Aorta (tissue), 5 donors: ENCODE data around the gene TMEM147. TPM values are rescaled to one million over a fixed set of nuclear protein-coding genes. Genes with fewer than 3 reads are reported as not detected.

Experiments used
- ATAC-seq: fragments of 200-7000 bp; cut with Tn5 transposase; one replicate; pipeline ENCODE4 v1.9.1; 2022; ENCODE audit warnings: moderate library complexity; ENCODE audit not compliant: low FRiP score
- DNase-seq, 2 donors: peaks; one replicate each; pipeline ENCODE4 v3.0.0-alpha.2; 2020
- H3K27ac ChIP-seq, 2 donors: one replicate each; pipeline ENCODE4 v1.5.1; 2013; ENCODE audit warnings: low read length in 2 of 2, mild to moderate bottlenecking in 2 of 2, moderate library complexity in 2 of 2, control low read depth in 1 of 2, inconsistent platforms in 1 of 2, low read depth in 1 of 2
- H3K27me3 ChIP-seq, 2 donors: one replicate each; pipeline ENCODE4 v1.6.1; 2013; ENCODE audit warnings: control low read depth in 1 of 2, low read length in 1 of 2, mild to moderate bottlenecking in 1 of 2, moderate library complexity in 1 of 2; ENCODE audit not compliant: insufficient read depth in 2 of 2, control insufficient read depth in 1 of 2
- H3K36me3 ChIP-seq, 2 donors: one replicate each; pipeline ENCODE4 v1.6.1; 2013; ENCODE audit warnings: control low read depth in 1 of 2, low read length in 1 of 2, mild to moderate bottlenecking in 1 of 2; ENCODE audit not compliant: insufficient read depth in 2 of 2, control insufficient read depth in 1 of 2
- H3K4me1 ChIP-seq, 2 donors: one replicate each; pipeline ENCODE4 v1.6.1; 2013; ENCODE audit warnings: low read length in 2 of 2, control low read depth in 1 of 2, mild to moderate bottlenecking in 1 of 2, moderate library complexity in 1 of 2; ENCODE audit not compliant: insufficient read depth in 2 of 2, control insufficient read depth in 1 of 2
- H3K4me3 ChIP-seq, 2 donors: one replicate each; pipeline ENCODE4 v1.5.1; 2013; ENCODE audit warnings: low read length in 2 of 2, control low read depth in 1 of 2, mild to moderate bottlenecking in 1 of 2
- H3K9me3 ChIP-seq: one replicate; pipeline ENCODE4 v1.6.1; 2013; ENCODE audit warnings: mild to moderate bottlenecking, low read length; ENCODE audit not compliant: control insufficient read depth
- WGBS, 2 donors: extraction: QIAGEN DNeasy Blood & Tissue Kit; methylation state at CpG; one replicate each; pipeline ENCODE4 v1.1.7; 2013; 5-methylcytosine and 5-hydroxymethylcytosine counted together
- intact Hi-C, 2 donors: fragments of 100-400 bp; cut with DNase I; formaldehyde crosslinking; loops; one replicate each; pipeline versions ENCODE4 v1.14.2 to v1.15.0; 2022
- polyA plus RNA-seq, 2 donors: library from polyadenylated mRNA; stranded (reverse); fragments of 200-250 nt; gene quantifications; one replicate each; pipeline ENCODE4 v1.2.3, GENCODE V29; 2013
- total RNA-seq, 2 donors: library from RNA; stranded (reverse); fragmentation: NEBNext Ultra II Directional; extraction: Animal tissue kit (Norgen Biotek cat#: 25700); gene quantifications; one replicate each; pipeline ENCODE4 v1.2.1, GENCODE V29; 2021
- donor health status: healthy with polysubstance abuse.
- donor health status: Bipolar disorder and iron deficiency.
- donor health status: DM: no; HTN: no; CAD: no.
- donor health status: DM: no; HTN: no; CAD: no.
- donor health status: DM: yes; HTN: yes; CAD: no.

The TMEM147 gene
- total and polyA plus RNA-seq, 4 donors: 48.0 to 123 (median 69.1) TPM

GRCh38 chr19:35551091-35551810, 5.8 kb downstream of the TMEM147 start:
- Histone ChIP-seq H3K4me3 (no peak overlapping the region), H3K4me1 (no peaks in the 10 kb centered on the region), H3K36me3 (no peaks in the 10 kb centered on the region), H3K27ac (no peak overlapping the region), H3K9me3 (no peaks in the 10 kb centered on the region), H3K27me3 (no peaks in the 10 kb centered on the region)
- WGBS, 2 donors: 70 to 71% methylated on average over 21 of the region's 21 CpGs
- DNase-seq (no peak), ATAC-seq (no peak)
- intact Hi-C loops: no loop called here

DNA sequence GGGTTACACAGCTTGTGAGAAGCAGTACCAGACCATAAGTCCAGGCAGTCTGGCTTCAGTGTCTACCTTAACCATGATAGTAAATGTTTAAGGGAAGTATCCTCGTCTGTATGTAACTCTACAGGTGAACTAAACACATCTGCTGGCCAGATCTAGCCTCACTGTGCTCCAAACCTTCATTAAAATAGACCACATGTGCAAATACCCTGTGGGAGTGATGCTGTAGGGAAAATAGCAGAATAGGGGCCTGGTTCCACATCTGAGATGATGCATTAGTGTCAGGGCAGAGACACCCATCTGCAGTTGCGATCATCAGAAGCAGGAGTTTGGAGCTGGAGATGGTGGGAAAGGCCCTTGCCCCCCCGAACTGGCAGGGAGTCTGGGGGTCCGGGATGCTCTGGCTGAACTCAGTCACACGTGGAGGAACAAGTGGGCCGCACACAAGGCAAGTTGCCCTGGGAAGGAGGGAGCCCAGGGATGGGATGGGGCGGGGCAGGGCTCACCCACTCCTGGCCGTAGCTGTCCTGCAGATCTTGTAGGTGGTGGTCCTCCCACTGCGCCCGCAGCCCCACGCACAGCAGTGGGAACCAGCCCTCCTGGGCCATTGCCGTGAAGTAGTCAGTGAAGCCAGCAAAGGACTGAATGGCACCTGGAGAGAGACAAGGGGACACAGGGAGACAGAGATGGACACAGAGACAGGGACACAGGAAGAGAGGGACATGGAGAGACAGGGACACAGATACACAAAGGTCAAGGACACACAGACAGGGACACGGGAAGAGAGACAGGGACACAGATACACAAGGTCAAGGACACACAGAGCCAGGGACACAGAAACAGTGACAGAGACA, 7.3 kb downstream of the TMEM147 start:
- WGBS, 2 donors: 69 to 70% methylated on average over 13 of the region's 13 CpGs
- H3K4me3 ChIP-seq: no peak overlapping the region

DNA sequence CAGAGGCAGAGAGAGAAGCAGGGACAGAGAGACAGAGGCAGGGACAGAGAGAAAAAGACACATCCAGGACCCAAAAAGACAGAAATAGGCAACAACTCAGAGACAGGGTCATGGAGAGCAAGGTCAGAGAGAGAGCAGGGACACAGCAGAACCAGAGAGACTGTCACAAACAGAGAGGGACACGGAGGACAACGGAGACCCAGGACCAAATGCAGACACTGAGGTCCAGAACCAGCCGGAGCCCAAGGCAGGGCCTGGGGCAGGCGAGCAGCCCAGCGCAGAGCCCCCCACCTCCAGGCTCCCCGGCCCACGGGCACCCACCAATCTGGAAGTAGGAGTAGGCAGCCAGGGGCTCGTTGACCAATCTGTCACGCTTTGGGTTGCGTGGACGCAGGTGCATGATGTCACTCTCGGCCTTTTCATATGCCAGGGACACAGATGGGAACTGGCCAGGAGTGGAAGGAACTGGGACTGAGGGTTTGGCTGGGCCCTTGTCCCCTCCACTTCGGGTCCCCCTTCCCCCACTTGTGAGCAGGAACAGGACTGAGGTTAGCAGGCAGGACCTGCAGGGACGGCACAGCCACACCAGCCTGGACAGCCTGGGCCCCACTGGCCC, 8.1 kb downstream of the TMEM147 start:
- Histone ChIP-seq H3K9me3 (no peaks in the 10 kb centered on the region), H3K27me3 (no peaks in the 10 kb centered on the region), H3K4me3 (no peak overlapping the region), H3K4me1 (no peaks in the 10 kb centered on the region), H3K27ac (no peak overlapping the region), H3K36me3 (no peaks in the 10 kb centered on the region)
- intact Hi-C loops: no loop called here
- DNase-seq (no peak), ATAC-seq (no peak)
- WGBS, 2 donors: 65 to 67% methylated on average over 14 of the region's 14 CpGs

More for the DNA sequence above, 7.3 kb downstream of the TMEM147 start:
- Histone ChIP-seq H3K36me3 (no peaks in the 10 kb centered on the region), H3K4me1 (no peaks in the 10 kb centered on the region), H3K27ac (no peak overlapping the region), H3K9me3 (no peaks in the 10 kb centered on the region), H3K27me3 (no peaks in the 10 kb centered on the region)
- ATAC-seq: no peak
- intact Hi-C loops: no loop called here
- DNase-seq: no peak

GRCh38 chr19:35554076-35554475, 8.7 kb downstream of the TMEM147 start:
- intact Hi-C loops: no loop called here
- 66 to 69% methylated on average over 5 of the region's 5 CpGs for WGBS, 2 donors

DNA sequence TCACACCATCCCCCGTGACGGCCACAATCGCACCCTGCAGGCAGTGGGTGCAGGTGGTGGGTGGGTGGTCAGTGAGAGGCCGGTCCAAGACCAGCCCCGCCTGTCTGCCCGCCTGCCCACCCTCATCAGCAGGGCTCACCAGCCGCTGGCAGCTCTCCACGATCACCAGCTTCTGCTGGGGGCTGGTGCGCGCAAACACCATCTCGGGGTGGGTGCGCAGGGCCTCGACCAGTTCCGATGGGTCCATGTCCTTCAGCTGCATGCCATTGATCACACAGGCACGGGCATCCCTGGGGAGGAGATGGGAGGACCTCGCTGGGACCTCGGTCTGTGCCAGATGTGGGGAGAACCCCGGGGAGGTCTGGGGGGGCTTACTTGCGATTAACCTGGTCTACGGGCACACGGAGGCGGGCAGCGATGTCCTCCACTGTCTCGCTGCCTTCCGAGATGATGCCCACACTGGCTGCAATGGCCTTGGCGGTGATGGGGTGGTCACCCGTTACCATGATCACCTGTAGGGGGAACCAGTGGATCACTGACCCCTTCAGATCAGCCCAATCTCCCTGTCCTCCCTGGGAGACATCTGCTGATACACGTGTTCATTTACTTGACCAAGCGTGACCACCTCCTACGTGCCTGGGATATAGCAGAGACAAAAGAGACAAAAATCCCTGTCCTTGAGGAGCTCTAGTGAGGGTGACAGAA, 10.0 kb downstream of the TMEM147 start:
- no peak for ATAC-seq
- Histone ChIP-seq H3K4me3 (no peak overlapping the region), H3K27me3 (no peaks in the 10 kb centered on the region), H3K27ac (no peak overlapping the region), H3K4me1 (no peaks in the 10 kb centered on the region), H3K9me3 (no peaks in the 10 kb centered on the region), H3K36me3 (no peaks in the 10 kb centered on the region)
- intact Hi-C loops: no loop called here
- 63 to 66% methylated on average over 30 of the region's 30 CpGs for WGBS, 2 donors
- DNase-seq: no peak

More at GRCh38 chr19:35554076-35554475, 8.7 kb downstream of the TMEM147 start:
- Histone ChIP-seq H3K4me1 (no peaks in the 10 kb centered on the region), H3K9me3 (no peaks in the 10 kb centered on the region), H3K36me3 (no peaks in the 10 kb centered on the region), H3K4me3 (no peak overlapping the region), H3K27me3 (no peaks in the 10 kb centered on the region), H3K27ac (no peak overlapping the region)
- DNase-seq: peak in 1 of 2 donors; percentile 13
- ATAC-seq: no peak

DNA sequence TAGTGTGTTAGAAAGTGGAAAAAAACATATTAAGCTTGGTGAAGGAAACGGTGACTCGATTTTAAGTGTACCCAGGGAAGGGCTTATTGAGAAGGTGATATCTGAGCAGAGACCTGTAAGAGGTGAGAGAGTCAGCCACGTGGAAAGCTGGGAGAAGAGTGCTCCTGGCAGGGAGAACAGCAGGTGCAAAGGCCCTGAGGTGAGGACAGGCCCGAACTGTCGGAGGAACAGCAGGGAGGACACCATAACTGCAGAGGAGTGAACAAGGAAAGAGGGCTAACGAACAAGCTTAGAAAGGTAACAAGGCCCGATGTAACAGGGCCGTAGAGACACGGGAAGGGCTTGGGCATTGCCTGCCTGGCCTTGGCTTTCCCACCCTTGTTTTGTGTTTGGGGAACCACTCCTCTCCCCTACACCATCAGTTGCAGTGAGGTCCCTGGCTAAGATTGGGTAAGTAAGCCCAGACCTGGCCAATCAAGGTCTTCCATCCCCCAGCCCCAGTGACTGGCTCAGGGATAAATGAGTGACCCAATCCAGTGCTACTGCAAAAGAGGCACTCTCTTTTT, 10.7 kb downstream of the TMEM147 start:
- no peaks in the 10 kb centered on the region for H3K9me3 ChIP-seq
- H3K27ac ChIP-seq: no peak overlapping the region
- no peaks in the 10 kb centered on the region for H3K27me3 ChIP-seq
- WGBS, 2 donors: 81 to 86% methylated on average over 9 of the region's 9 CpGs
- no peak for DNase-seq
- ATAC-seq: no peak
- no peak overlapping the region for H3K4me3 ChIP-seq
- intact Hi-C loops: no loop called here
- no peaks in the 10 kb centered on the region for H3K4me1 ChIP-seq
- no peaks in the 10 kb centered on the region for H3K36me3 ChIP-seq

DNA sequence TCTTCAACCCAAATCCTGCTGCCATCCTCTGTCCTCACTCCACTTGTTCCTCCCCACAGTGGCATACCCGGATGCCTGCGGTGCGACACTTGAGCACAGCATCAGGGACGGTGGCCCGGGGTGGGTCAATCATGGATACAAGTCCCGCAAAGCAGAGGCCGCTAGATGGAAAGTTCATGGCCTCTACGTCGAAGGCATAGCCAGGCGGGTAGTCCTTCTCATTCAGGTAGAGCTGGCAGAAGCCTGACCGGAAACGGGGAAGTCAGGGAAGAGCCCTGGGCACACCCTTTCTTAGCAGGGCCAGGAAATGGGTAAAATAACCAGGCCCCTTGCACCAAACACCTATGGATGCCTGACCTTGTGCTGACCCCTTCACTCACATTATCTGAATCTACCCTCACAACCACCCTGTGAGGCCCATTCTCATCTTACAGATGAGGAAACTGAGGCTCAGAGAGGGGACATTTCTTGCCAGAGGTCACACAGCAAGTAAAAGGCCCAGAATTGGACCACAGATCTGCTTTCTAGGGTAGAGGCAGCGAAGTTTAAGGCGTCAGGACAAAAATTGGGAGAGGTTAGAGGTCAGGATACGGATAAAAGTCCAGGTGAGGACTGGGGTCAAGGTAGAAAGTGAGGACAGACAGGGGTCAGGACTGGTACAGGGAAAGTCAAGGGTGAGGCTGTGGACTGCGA, 11.6 kb downstream of the TMEM147 start:
- DNase-seq (no peak), ATAC-seq (no peak)
- Histone ChIP-seq H3K27ac (no peak overlapping the region), H3K27me3 (no peaks in the 10 kb centered on the region), H3K4me3 (no peak overlapping the region), H3K9me3 (no peaks in the 10 kb centered on the region), H3K4me1 (no peaks in the 10 kb centered on the region), H3K36me3 (no peaks in the 10 kb centered on the region)
- intact Hi-C loops: no loop called here
- WGBS, 2 donors: 84 to 87% methylated on average over 16 of the region's 16 CpGs
